ENCODE results near the gene ZNF536. TPM values are rescaled to one million over a fixed set of nuclear protein-coding genes. Genes with fewer than 3 reads are reported as not detected.

ZNF536 gene
- total RNA-seq, 1 donor from 2014 or later, result 0.43 TPM

- FAIRE-seq, result no peak
- Mint-ChIP-seq H3K36me3 (ENCODE audit: low read depth, unreplicated experiment) (no peaks in the 10 kb centered on the region), H3K4me3 (ENCODE audit: unreplicated experiment) (no peak overlapping the region)
These were observed 85.3 kb downstream of the ZNF536 start for GRCh38 chr19:30457484-30457883.

GRCh38 chr19:30459859-30460258, 87.7 kb downstream of the ZNF536 start:
- peaks cover 3% of the 10 kb centered on the region for H3K9me3 Mint-ChIP-seq (ENCODE audit: unreplicated experiment)

More at GRCh38 chr19:30457484-30457883, 85.3 kb downstream of the ZNF536 start:
- Histone ChIP-seq H3K9me3 (ENCODE audit: insufficient read depth, low read depth, low read length) (peaks cover 3% of the 10 kb centered on the region), H3K27ac (ENCODE audit: low read depth, low read length) (no peak overlapping the region), H2AFZ (ENCODE audit: low read depth, low read length) (no peak overlapping the region), H3K9ac (ENCODE audit: low read length) (no peak overlapping the region), H3K4me1 (ENCODE audit: insufficient read depth, low read length) (no peaks in the 10 kb centered on the region), H3K36me3 (ENCODE audit: insufficient read depth, low read length) (no peaks in the 10 kb centered on the region), H3K27me3 (ENCODE audit: insufficient read depth, low read length) (no peaks in the 10 kb centered on the region), H3K79me2 (ENCODE audit: insufficient read depth, low read length) (no peaks in the 10 kb centered on the region), H4K20me1 (ENCODE audit: insufficient read depth, low read length) (no peaks in the 10 kb centered on the region), H3K4me2 (ENCODE audit: low read length) (no peak overlapping the region), H3K4me3 (ENCODE audit: insufficient read depth, low read depth, low read length) (no peak overlapping the region)
- peaks cover 27% of the 10 kb centered on the region for H3K27me3 Mint-ChIP-seq (ENCODE audit: low read depth, unreplicated experiment)
- TF ChIP-seq EZH2 (IDR thresholded peaks at IDR 0.05; ENCODE audit: insufficient read depth, low read length) (no peak), CTCF (IDR thresholded peaks at IDR 0.05; ENCODE audit: insufficient read depth, low read depth, low read length) (no peak)
- DNase-seq (ENCODE audit: low read depth), result no peak
- no peak overlapping the region for H3K27ac Mint-ChIP-seq (ENCODE audit: unreplicated experiment)
- H3K9me3 Mint-ChIP-seq (ENCODE audit: unreplicated experiment), result peaks cover 2% of the 10 kb centered on the region
- H3K4me1 Mint-ChIP-seq (ENCODE audit: low read depth, unreplicated experiment), result no peaks in the 10 kb centered on the region

More at GRCh38 chr19:30459859-30460258, 87.7 kb downstream of the ZNF536 start:
- Histone ChIP-seq H3K9me3 (ENCODE audit: insufficient read depth, low read depth, low read length) (peaks cover 3% of the 10 kb centered on the region), H3K36me3 (ENCODE audit: insufficient read depth, low read length) (no peaks in the 10 kb centered on the region), H3K79me2 (ENCODE audit: insufficient read depth, low read length) (no peaks in the 10 kb centered on the region), H3K9ac (ENCODE audit: low read length) (no peak overlapping the region), H3K4me3 (ENCODE audit: insufficient read depth, low read depth, low read length) (no peak overlapping the region), H3K27ac (ENCODE audit: low read depth, low read length) (no peak overlapping the region), H3K27me3 (ENCODE audit: insufficient read depth, low read length) (no peaks in the 10 kb centered on the region), H3K4me1 (ENCODE audit: insufficient read depth, low read length) (no peaks in the 10 kb centered on the region), H2AFZ (ENCODE audit: low read depth, low read length) (no peak overlapping the region), H4K20me1 (ENCODE audit: insufficient read depth, low read length) (no peaks in the 10 kb centered on the region), H3K4me2 (ENCODE audit: low read length) (no peak overlapping the region)
- DNase-seq (ENCODE audit: low read depth), result no peak
- Mint-ChIP-seq H3K4me3 (ENCODE audit: unreplicated experiment) (no peak overlapping the region), H3K27me3 (ENCODE audit: low read depth, unreplicated experiment) (peaks cover 18% of the 10 kb centered on the region), H3K4me1 (ENCODE audit: low read depth, unreplicated experiment) (no peaks in the 10 kb centered on the region), H3K36me3 (ENCODE audit: low read depth, unreplicated experiment) (no peaks in the 10 kb centered on the region), H3K27ac (ENCODE audit: unreplicated experiment) (no peak overlapping the region)
- TF ChIP-seq CTCF (IDR thresholded peaks at IDR 0.05; ENCODE audit: insufficient read depth, low read depth, low read length) (no peak), EZH2 (IDR thresholded peaks at IDR 0.05; ENCODE audit: insufficient read depth, low read length) (no peak)
- FAIRE-seq, result no peak

Measured in astrocyte (in vitro differentiated cells and primary cell).